HUES6 (cell line): ENCODE measurements around the gene SLC44A3.

ENCODE experiments used
- H3K27ac ChIP-seq: 2 replicates; pipeline ENCODE4 v1.7.0; 2013; ENCODE audit warnings: low read depth, mild to moderate bottlenecking, low read length, inconsistent platforms
- H3K27me3 ChIP-seq: 2 replicates; pipeline ENCODE4 v1.6.1; 2013; ENCODE audit warnings: low read length; ENCODE audit not compliant: control insufficient read depth, insufficient read depth
- H3K36me3 ChIP-seq: 2 replicates; pipeline ENCODE4 v1.6.1; 2013; ENCODE audit warnings: low read length; ENCODE audit not compliant: control insufficient read depth, insufficient read depth
- H3K4me1 ChIP-seq: 2 replicates; pipeline ENCODE4 v1.6.1; 2013; ENCODE audit warnings: low read length; ENCODE audit not compliant: control insufficient read depth, insufficient read depth
- H3K4me3 ChIP-seq: 2 replicates; pipeline ENCODE4 v1.5.1; 2013; ENCODE audit warnings: low read depth, low read length
- H3K9ac ChIP-seq: one replicate; pipeline ENCODE4 v1.6.1; 2013; ENCODE audit warnings: mild to moderate bottlenecking, low read length
- H3K9me3 ChIP-seq: 2 replicates; pipeline ENCODE4 v1.6.1; 2013; ENCODE audit warnings: low read depth, low read length; ENCODE audit not compliant: control insufficient read depth, insufficient read depth

The SLC44A3 gene

DNA sequence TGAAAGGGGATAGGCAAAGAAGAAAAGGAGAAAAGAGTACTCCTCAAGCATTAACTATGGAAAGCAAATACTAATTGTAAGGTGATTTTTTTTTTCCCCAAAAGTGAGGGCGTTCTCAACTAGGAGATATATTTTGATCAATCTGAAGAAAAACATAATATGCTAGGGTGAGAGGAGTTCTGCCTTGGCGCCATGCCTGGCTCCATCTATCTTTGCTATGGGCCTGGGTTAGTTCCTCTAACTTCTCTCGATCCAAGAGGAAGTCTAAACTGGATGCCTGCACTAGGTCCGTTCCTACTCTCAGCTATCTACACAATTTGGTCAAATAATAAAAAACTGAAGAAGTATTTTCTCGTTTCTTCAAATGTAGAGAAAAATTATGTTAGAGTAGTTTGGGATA lies 86.2 kb downstream of the SLC44A3 start:
- Histone ChIP-seq H3K36me3 (peaks cover 37% of the 10 kb centered on the region), H3K9ac (no peak overlapping the region), H3K9me3 (no peaks in the 10 kb centered on the region), H3K4me1 (peaks cover 37% of the 10 kb centered on the region), H3K27me3 (no peaks in the 10 kb centered on the region), H3K27ac (no peak overlapping the region), H3K4me3 (no peak overlapping the region)

DNA sequence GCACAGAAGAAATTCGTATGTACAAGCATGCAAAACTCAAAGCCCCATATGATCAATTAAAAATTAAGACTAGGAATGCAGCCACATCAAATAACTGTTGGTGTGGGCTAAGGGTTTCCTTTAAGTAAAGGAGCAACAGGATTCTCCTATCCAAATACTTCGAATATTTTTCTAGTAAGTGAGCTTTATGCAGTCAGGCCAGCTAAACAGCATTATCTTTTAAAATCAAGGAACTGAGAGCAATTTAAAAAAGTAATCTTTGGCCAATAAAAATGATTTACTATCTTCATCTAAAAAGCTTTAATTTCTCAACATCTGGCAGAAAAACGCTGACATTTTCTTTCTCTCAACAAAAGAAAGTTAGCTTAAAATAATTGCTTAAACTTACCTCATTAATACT lies 87.0 kb downstream of the SLC44A3 start:
- Histone ChIP-seq H3K9ac (no peak overlapping the region), H3K4me3 (no peak overlapping the region), H3K36me3 (peaks cover 30% of the 10 kb centered on the region), H3K9me3 (no peaks in the 10 kb centered on the region), H3K27me3 (no peaks in the 10 kb centered on the region), H3K4me1 (peaks cover 39% of the 10 kb centered on the region), H3K27ac (no peak overlapping the region)

DNA sequence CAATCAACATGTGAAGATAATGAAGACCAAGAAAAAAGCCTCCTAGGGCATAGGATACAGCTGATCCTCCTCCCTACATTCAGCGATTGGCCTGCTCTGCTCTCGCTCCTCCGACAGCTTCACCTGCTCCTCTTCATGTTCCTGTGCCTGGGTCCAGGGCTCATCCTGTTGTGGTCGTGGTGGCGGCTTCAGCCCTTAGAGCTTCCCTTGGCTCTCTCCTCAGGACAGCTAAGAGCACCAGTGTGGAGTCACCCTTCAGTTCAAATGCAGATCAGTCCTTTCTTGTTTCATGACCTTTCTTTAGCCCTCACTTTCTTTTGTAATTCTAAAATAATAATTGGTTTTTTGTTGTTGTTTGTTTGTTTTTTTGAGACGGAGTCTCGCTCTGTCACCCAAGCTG lies 88.0 kb downstream of the SLC44A3 start:
- H3K9me3 ChIP-seq = no peaks in the 10 kb centered on the region
- no peak overlapping the region for H3K4me3 ChIP-seq
- H3K4me1 ChIP-seq = peaks cover 50% of the 10 kb centered on the region
- H3K27ac ChIP-seq = no peak overlapping the region
- H3K36me3 ChIP-seq = peaks cover 19% of the 10 kb centered on the region
- H3K9ac ChIP-seq = no peak overlapping the region
- H3K27me3 ChIP-seq = no peaks in the 10 kb centered on the region

DNA sequence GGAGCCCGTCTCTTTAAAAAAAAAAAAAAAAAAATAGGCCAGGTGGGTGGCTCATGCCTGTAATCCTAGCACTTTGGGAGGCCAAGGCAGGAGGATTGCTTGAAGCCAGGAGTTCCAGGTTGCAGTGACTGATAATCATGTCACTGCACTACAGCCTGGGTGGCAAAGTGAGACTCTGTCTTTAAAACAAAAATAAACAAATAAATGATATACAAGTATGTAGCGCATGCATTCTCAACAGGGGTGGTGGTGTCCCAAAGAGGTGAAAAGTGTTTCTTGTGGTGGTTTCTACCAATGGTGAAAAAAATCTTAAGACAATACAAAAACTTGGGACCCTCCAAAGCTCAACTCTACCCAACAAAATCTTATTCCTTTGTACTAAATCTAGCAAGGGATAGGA lies 88.8 kb downstream of the SLC44A3 start:
- H3K4me3 ChIP-seq = no peak overlapping the region
- peaks cover 15% of the 10 kb centered on the region; the same call in 1 of the 2 replicates for H3K36me3 ChIP-seq
- H3K27ac ChIP-seq = no peak overlapping the region
- H3K4me1 ChIP-seq = peaks cover 54% of the 10 kb centered on the region
- no peaks in the 10 kb centered on the region for H3K9me3 ChIP-seq
- no peaks in the 10 kb centered on the region for H3K27me3 ChIP-seq
- H3K9ac ChIP-seq = no peak overlapping the region

DNA sequence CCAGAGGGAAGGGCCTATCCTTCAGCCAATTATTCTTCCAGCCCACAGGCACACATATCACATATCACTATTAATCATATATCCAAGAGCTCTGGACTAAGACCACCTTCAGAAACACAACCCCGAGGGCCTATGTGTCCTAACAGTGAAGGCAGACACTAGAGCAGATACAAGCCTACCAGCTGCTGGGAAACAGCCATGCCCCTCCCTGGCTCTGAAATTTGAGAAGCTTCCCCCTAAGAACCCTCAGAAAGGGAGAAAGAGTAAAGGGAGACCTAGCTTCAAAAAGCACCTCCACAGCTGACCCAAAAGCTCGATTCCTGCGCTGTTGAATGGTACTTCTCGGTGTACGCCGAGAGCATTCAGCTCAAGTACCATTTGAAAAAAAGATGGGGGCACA lies 89.3 kb downstream of the SLC44A3 start:
- no peak overlapping the region for H3K27ac ChIP-seq
- no peaks in the 10 kb centered on the region for H3K27me3 ChIP-seq
- no peak overlapping the region for H3K9ac ChIP-seq
- peaks cover 15% of the 10 kb centered on the region; the same call in 1 of the 2 replicates for H3K36me3 ChIP-seq
- peaks cover 54% of the 10 kb centered on the region for H3K4me1 ChIP-seq
- H3K9me3 ChIP-seq = no peaks in the 10 kb centered on the region
- no peak overlapping the region for H3K4me3 ChIP-seq

DNA sequence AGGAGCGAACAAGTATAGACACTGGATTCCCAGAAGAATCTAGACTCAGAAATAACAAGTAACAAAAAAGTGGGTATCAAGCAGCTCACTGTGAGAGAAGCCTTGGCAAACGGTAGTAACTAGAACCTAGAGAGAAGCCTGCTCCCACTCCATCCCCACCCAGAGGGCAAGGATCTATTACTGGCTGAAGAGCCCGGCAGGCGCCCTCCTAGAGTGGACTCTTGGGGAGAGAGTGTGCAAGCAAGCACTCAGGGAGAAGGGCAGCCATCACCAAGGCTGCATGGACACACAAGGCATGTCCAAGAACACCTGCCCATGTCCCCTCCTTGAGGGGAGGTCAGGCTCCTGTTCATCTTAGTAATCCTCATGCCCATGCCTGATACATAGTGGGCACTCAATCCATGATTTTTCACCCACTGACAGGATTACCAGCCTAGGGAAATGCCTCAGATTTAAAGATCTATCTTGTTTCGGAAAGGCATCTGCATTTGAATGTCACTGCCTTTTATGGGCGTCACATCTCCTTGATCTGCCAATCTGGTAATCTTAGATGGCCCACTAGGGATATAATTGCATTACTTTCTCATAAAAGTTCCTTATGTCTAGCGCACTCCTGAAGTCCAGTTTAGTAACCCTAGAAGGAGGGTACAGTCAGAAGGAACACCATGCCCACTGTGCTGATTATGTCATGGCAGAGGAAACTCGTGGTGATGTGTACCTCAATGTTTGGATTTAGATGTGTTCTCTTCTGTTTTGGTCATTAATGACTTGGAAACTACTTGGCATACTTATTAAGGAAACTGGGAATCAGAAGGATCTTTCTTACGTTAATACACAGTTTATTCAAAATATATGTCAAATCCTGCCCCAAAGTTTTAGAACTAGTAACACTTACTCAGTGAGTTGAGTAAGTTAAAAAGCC lies 92.4 kb downstream of the SLC44A3 start:
- Histone ChIP-seq H3K36me3 (peaks cover 14% of the 10 kb centered on the region; the same call in 1 of the 2 replicates), H3K4me3 (no peak overlapping the region), H3K27ac (no peak overlapping the region), H3K4me1 (peaks cover 46% of the 10 kb centered on the region), H3K9me3 (no peaks in the 10 kb centered on the region), H3K27me3 (no peaks in the 10 kb centered on the region), H3K9ac (no peak overlapping the region)

DNA sequence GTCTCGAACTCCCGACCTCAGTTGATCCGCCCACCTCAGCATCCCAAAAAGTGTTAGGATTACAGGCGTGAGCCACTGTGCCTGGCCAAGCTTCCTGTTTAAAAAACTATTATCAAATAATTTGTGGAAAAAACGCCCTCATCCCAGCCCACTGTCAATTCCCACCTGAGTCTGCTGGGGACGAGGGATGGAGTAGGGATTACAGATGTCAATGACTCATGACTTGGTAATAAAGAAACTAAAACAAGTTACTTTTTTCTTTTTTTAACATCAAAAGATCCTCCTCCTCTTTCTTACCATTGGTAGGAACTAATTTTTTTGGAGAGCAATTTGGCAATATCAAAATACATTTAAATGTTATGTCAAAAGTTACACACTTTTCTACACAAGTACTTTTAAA lies 97.1 kb downstream of the SLC44A3 start:
- no peak overlapping the region for H3K4me3 ChIP-seq
- H3K4me1 ChIP-seq = peaks cover 37% of the 10 kb centered on the region
- H3K9me3 ChIP-seq = no peaks in the 10 kb centered on the region
- peaks cover 3% of the 10 kb centered on the region; the same call in 1 of the 2 replicates for H3K36me3 ChIP-seq
- no peaks in the 10 kb centered on the region for H3K27me3 ChIP-seq
- no peak overlapping the region for H3K9ac ChIP-seq
- no peak overlapping the region for H3K27ac ChIP-seq

DNA sequence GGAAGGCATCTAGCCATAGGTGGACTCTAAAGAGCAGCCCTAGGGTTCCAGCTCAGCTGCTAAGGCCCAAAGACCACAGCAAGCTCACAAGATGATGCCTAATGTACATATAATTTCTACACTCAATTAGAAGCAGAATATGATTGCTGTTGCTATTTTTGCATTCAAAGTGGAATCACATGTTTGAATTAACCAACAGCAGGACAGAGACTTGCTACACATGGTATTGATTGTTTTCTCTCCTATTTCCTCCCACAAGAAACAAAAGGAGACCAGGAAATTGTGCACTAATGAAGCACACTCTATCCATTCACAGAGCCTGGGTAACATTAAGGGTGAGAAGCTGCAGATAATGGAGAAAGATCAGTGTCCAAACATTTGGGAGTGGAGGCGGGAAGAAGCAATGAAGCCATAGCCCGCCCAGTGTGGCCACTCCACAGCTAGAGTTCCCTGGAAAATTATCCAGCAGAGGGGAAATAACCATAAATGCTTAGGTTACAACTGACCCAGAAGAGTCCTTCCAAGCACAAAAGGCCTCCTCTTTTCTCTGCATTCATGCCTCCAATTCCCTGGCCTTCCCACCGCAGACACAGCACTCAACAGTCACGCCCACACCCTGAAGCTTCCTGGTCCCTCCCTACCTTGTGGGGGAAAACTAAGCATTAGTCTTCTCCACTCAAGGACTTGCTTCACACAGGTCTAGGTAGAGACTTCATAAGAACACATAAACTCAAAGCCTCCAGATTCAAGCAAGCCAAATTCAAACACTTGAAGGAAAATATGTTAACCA lies 99.3 kb downstream of the SLC44A3 start:
- H3K36me3 ChIP-seq = peaks cover 6% of the 10 kb centered on the region; the same call in 1 of the 2 replicates
- H3K27ac ChIP-seq = no peak overlapping the region
- no peaks in the 10 kb centered on the region for H3K27me3 ChIP-seq
- H3K4me3 ChIP-seq = no peak overlapping the region
- no peaks in the 10 kb centered on the region for H3K9me3 ChIP-seq
- no peak overlapping the region for H3K9ac ChIP-seq
- peaks cover 38% of the 10 kb centered on the region for H3K4me1 ChIP-seq

DNA sequence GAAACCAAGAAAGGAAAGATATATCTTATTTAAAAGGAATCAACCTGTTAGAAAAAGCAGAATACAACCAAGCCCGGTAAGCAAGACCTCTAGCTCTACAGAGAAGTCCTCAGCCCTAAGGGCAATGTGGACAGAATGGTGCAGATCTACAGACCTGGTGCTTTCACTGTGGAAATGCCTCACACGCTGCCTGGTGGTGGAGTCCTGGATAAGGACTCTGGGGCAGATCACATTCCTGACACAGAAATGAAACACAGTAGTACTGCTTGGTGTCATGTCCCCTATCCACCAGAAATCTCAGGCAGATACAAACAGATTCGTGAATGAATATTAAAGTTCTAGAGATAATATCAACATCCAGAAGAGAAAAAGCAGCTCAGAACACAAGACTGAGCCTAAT lies 99.9 kb downstream of the SLC44A3 start:
- Histone ChIP-seq H3K27ac (no peak overlapping the region), H3K27me3 (no peaks in the 10 kb centered on the region), H3K36me3 (peaks cover 6% of the 10 kb centered on the region; the same call in 1 of the 2 replicates), H3K4me1 (peaks cover 44% of the 10 kb centered on the region), H3K4me3 (no peak overlapping the region), H3K9me3 (no peaks in the 10 kb centered on the region), H3K9ac (no peak overlapping the region)

DNA sequence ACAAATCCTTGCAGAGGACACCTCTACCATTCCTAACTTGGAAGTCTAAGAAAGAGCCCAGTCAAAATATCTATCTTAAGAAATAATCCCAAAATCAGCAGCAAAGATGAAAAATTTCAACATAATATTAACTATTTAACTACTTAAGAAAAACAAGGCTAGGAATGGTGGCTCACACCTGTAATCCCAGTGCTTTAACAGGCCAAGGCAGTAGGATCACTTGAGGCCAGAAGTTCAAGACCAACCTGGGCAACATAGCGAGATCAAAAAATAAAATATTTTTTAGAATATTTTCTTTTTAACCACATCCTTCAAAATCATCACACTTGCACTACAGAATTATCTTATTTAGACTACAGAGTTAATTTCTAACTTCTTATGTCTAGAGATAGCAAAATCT lies 101.8 kb downstream of the SLC44A3 start:
- no peaks in the 10 kb centered on the region for H3K27me3 ChIP-seq
- no peak overlapping the region for H3K9ac ChIP-seq
- H3K36me3 ChIP-seq = peaks cover 3% of the 10 kb centered on the region; the same call in 1 of the 2 replicates
- no peak overlapping the region for H3K4me3 ChIP-seq
- peaks cover 47% of the 10 kb centered on the region for H3K4me1 ChIP-seq
- no peaks in the 10 kb centered on the region for H3K9me3 ChIP-seq
- no peak overlapping the region for H3K27ac ChIP-seq
